HEK293 (cell line): ENCODE results near the gene ING5.

Experiments used
- CTCF ChIA-PET: fragments of 350-600 bp; formaldehyde crosslinking; extraction: SDS; loops from one replicate; lab custom pipeline; 2021; ENCODE audit warnings: antibody characterized with exemption; lab: Yijun Ruan, JAX
- POLR2A ChIA-PET: fragments of 300-600 bp; formaldehyde crosslinking; extraction: SDS; loops from one replicate; lab custom pipeline; 2020; ENCODE audit warnings: antibody characterized with exemption, inconsistent platforms; lab: Yijun Ruan, JAX
- H3K27ac ChIP-seq: fragments of 200-500 bp; sonication (Bioruptor generic); 2 replicates; pipeline ENCODE4 v1.5.1; 2014; ENCODE audit warnings: low read depth, low read length, control low read depth, inconsistent platforms; ENCODE audit errors: extremely low read depth
- H3K36me3 ChIP-seq, 2 experiments: fragments of 200-500 bp in 1 of 2; sonication (Bioruptor generic) in 1 of 2; 1 replicate in 1 of 2; 2 replicates in 1 of 2; pipeline ENCODE4 v1.5.1; 2014 to 2017; ENCODE audit warnings: inconsistent platforms in 2 of 2, low read length in 2 of 2; ENCODE audit not compliant: control insufficient read depth in 2 of 2, insufficient read depth in 1 of 2
- H3K4me1 ChIP-seq: fragments of 200-500 bp; sonication (Bioruptor generic); 2 replicates; pipeline ENCODE4 v1.5.1; 2014; ENCODE audit warnings: mild to moderate bottlenecking, low read length, inconsistent platforms; ENCODE audit not compliant: control insufficient read depth, insufficient read depth
- H3K4me3 ChIP-seq: 2 replicates; pipeline ENCODE4 v1.5.1; 2011; ENCODE audit warnings: low read depth, mild to moderate bottlenecking, control low read depth, low read length, moderate library complexity
- H3K9me3 ChIP-seq: fragments of 200-500 bp; sonication (Bioruptor generic); 2 replicates; pipeline ENCODE4 v1.5.1; 2014; ENCODE audit warnings: low read depth, low read length, inconsistent platforms; ENCODE audit not compliant: control insufficient read depth, insufficient read depth
- EGR2 ChIP-seq: fragments of 450-650 bp; formaldehyde crosslinking; IDR thresholded peaks from 2 replicates; pipeline ENCODE4 v1.5.1; 2016; ENCODE audit warnings: low read depth, missing biosample characterization, missing genetic modification characterization
- GLIS1 ChIP-seq: fragments of 450-650 bp; formaldehyde crosslinking; IDR thresholded peaks from 2 replicates; pipeline ENCODE4 v1.5.1; 2016; ENCODE audit warnings: missing biosample characterization, missing genetic modification characterization
- HOXD13 ChIP-seq: sonication (generic); formaldehyde crosslinking; IDR thresholded peaks from 2 replicates; pipeline ENCODE4 v1.8.0; 2022; ENCODE audit warnings: missing genetic modification reagents, borderline replicate concordance
- MEIS1 ChIP-seq: sonication (generic); formaldehyde crosslinking; IDR thresholded peaks from 2 replicates; pipeline ENCODE4 v1.8.1; 2022; ENCODE audit warnings: missing genetic modification reagents, mild to moderate bottlenecking, borderline replicate concordance
- SETDB1 ChIP-seq: IDR thresholded peaks from one replicate; pipeline ENCODE4 v1.6.1; 2017; ENCODE audit warnings: mild to moderate bottlenecking, low read length, moderate library complexity, mixed read lengths; ENCODE audit not compliant: insufficient read length
- ZIC2 ChIP-seq: fragments of 450-650 bp; formaldehyde crosslinking; IDR thresholded peaks from 2 replicates; pipeline ENCODE4 v1.5.1; 2016; ENCODE audit warnings: missing biosample characterization, missing genetic modification characterization
- ZNF112 ChIP-seq: fragments of 450-650 bp; formaldehyde crosslinking; IDR thresholded peaks from 2 replicates; pipeline ENCODE4 v1.5.0; 2017; ENCODE audit warnings: missing biosample characterization, missing genetic modification characterization
- ZNF423 ChIP-seq: fragments of 450-650 bp; formaldehyde crosslinking; IDR thresholded peaks from 2 replicates; pipeline ENCODE4 v1.5.1; 2016; ENCODE audit warnings: missing biosample characterization, missing genetic modification characterization
- ZNF473 ChIP-seq: fragments of 450-650 bp; formaldehyde crosslinking; IDR thresholded peaks from 2 replicates; pipeline ENCODE4 v1.5.1; 2017; ENCODE audit warnings: missing biosample characterization, missing genetic modification characterization
- ZNF521 ChIP-seq: fragments of 450-650 bp; formaldehyde crosslinking; IDR thresholded peaks from 2 replicates; pipeline ENCODE4 v1.5.1; 2017; ENCODE audit warnings: missing biosample characterization, mild to moderate bottlenecking, missing genetic modification characterization
- ZNF544 ChIP-seq: fragments of 450-650 bp; formaldehyde crosslinking; IDR thresholded peaks from 2 replicates; pipeline ENCODE4 v1.5.0; 2017; ENCODE audit warnings: missing biosample characterization, missing genetic modification characterization
- ZNF707 ChIP-seq: fragments of 450-650 bp; formaldehyde crosslinking; IDR thresholded peaks from 2 replicates; pipeline ENCODE4 v1.5.1; 2016; ENCODE audit warnings: missing biosample characterization, missing genetic modification characterization
- ZNF843 ChIP-seq: fragments of 450-650 bp; formaldehyde crosslinking; IDR thresholded peaks from 2 replicates; pipeline ENCODE4 v1.5.1; 2016; ENCODE audit warnings: missing biosample characterization, missing genetic modification characterization
- ZSCAN16 ChIP-seq: fragments of 450-650 bp; formaldehyde crosslinking; IDR thresholded peaks from 2 replicates; pipeline ENCODE4 v1.5.1; 2016; ENCODE audit warnings: missing biosample characterization, missing genetic modification characterization
- ZSCAN30 ChIP-seq: fragments of 450-650 bp; IDR thresholded peaks from 2 replicates; pipeline ENCODE4 v1.5.1; 2018; ENCODE audit warnings: missing biosample characterization, mild to moderate bottlenecking, missing genetic modification characterization, moderate library complexity
- TF ChIP-seq, protein P1 (sequence below): fragments of 450-650 bp; IDR thresholded peaks from 2 replicates; pipeline ENCODE4 v1.5.1; 2018; ENCODE audit warnings: missing biosample characterization, mild to moderate bottlenecking, missing genetic modification characterization
- TF ChIP-seq, protein P2 (sequence below): IDR thresholded peaks from 2 replicates; pipeline ENCODE4 v1.6.1; 2011; ENCODE audit warnings: mild to moderate bottlenecking, low read depth, low read length, borderline replicate concordance
- TF ChIP-seq, protein P3 (sequence below): sonication (generic); formaldehyde crosslinking; IDR thresholded peaks from 2 replicates; pipeline ENCODE4 v1.8.1; 2022; ENCODE audit warnings: mild to moderate bottlenecking, moderate library complexity, missing genetic modification reagents
- TF ChIP-seq, protein P4 (sequence below): fragments of 450-650 bp; formaldehyde crosslinking; IDR thresholded peaks from 2 replicates; pipeline ENCODE4 v1.5.1; 2016; ENCODE audit warnings: missing biosample characterization, missing genetic modification characterization

The ING5 gene

DNA sequence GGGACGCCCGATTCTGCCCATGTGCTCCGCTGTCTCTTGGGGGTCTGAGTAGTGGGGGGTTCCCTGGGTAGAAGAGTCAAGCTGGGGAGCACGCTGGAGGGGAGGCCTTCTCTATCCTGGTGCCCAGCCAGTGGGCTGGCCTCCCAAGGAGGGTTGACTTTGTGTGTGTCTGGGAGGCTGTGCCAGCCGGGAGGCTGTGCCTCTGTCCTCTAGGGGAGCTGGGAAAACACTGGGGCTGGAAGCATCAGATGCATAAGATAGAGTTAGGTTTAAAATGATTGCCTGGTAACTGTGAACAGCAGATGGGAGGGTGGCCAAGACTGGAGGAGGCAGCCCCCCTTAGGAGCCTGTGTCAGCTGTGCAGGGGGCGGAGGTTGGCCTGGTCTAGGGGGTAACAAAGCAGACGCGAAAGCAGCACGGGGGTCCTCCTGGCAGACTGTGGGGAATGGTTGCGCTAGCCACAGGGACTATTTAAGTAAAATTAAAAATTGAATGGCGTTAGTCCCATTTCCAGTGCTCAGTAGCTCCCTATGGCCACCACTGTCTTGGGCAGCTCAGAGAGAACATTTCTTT lies 1.3 kb downstream of the ING5 start:
- Histone ChIP-seq H3K9me3 (no peaks in the 10 kb centered on the region), H3K4me1 (peaks cover 6% of the 10 kb centered on the region), H3K4me3 (peak overlapping the region; percentile 70), H3K27ac (peak overlapping the region; percentile 58; the same call in 1 of the 2 replicates), H3K36me3 (peaks cover 13 to 41% of the 10 kb centered on the region in 2 experiments; a peak in 2 of 3 replicates)
- ChIA-PET POLR2A (interaction anchor here (1.2 to 6.3 kb wide), 5 partner anchors 15 to 169 kb away, joined by 3 to 58 read pairs (median 6); partner anchors contain the start of genes D2HGDH and DTYMK), CTCF (interaction anchor here (0.5 to 1.7 kb wide), 8 partner anchors 9 to 175 kb away, joined by 3 to 9 read pairs (median 4); partner anchors contain the start of gene DTYMK)
- TF ChIP-seq EGR2 (tag by site-specific recombination) (no peak), ZNF423 (tag by site-specific recombination) (no peak), GLIS1 (tag by site-specific recombination) (peak; percentile 96), HOXD13 (CRISPR knock-in tag) (no peak), ZIC2 (tag by site-specific recombination) (peak; percentile 79)

DNA sequence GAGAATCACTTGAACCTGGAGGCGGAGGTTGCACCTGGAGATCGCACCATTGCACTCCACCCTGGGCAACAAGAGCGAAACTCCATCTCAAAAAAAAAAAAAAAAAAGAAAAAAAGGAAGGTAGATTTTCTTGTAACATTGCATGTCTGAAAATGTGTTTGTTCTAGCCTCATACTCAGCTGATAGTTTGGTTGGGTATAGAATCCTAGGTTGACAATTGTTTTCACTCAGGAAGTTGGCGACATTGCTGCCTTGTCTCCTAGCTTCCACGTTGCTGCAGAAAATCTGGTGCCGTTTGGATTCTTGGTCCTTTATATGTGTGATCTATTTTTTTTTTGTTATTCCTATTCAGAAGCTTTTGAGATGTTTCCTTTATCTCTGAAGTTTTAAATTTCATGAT lies 4.7 kb downstream of the ING5 start:
- ChIA-PET POLR2A (interaction anchor here (0.6 kb wide), 2 partner anchors 9 to 30 kb away, joined by 3 to 4 read pairs; no protein-coding TSS in a partner anchor), CTCF (interaction anchor here (0.6 kb wide), 1 partner anchor 169 kb away, joined by 4 read pairs; no protein-coding TSS in a partner anchor)
- H3K9me3 ChIP-seq, result no peaks in the 10 kb centered on the region
- H3K36me3 ChIP-seq, result peaks cover 29 to 70% of the 10 kb centered on the region in 2 experiments
- H3K4me1 ChIP-seq, result peaks cover 6% of the 10 kb centered on the region
- H3K27ac ChIP-seq, result no peak overlapping the region
- peak; percentile 30 for TF ChIP-seq SETDB1
- TF ChIP-seq, protein P1, sequence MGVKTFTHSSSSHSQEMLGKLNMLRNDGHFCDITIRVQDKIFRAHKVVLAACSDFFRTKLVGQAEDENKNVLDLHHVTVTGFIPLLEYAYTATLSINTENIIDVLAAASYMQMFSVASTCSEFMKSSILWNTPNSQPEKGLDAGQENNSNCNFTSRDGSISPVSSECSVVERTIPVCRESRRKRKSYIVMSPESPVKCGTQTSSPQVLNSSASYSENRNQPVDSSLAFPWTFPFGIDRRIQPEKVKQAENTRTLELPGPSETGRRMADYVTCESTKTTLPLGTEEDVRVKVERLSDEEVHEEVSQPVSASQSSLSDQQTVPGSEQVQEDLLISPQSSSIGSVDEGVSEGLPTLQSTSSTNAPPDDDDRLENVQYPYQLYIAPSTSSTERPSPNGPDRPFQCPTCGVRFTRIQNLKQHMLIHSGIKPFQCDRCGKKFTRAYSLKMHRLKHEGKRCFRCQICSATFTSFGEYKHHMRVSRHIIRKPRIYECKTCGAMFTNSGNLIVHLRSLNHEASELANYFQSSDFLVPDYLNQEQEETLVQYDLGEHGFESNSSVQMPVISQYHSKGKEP, result no peak
- H3K4me3 ChIP-seq, result no peak overlapping the region

DNA sequence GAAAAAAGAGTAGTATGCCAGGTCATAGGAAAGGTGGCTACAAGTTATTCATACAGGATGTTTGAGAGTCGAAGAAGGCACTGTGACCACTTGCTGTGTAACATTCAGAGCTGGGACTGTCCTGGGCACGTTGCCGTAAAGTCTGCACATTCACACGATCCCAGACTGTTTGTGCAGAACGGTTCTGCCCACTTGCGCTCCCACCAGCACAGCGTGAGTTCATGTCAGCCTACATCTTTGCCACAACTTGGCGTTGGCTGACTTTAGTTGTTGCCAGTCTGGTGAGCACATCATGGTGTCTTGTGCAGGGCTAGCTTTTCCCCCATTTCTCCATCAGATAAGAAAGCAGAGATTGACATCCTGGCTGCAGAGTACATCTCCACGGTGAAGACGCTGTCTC lies 7.0 kb downstream of the ING5 start:
- CTCF ChIA-PET, result no interaction called here
- no peaks in the 10 kb centered on the region for H3K9me3 ChIP-seq
- H3K4me1 ChIP-seq, result no peaks in the 10 kb centered on the region
- POLR2A ChIA-PET, result no interaction called here
- no peak overlapping the region for H3K27ac ChIP-seq
- TF ChIP-seq ZSCAN30 (tag by site-specific recombination) (no peak), MEIS1 (CRISPR knock-in tag) (no peak), ZNF473 (no peak), ZNF843 (tag by site-specific recombination) (no peak), ZIC2 (tag by site-specific recombination) (no peak)
- TF ChIP-seq, protein P2, sequence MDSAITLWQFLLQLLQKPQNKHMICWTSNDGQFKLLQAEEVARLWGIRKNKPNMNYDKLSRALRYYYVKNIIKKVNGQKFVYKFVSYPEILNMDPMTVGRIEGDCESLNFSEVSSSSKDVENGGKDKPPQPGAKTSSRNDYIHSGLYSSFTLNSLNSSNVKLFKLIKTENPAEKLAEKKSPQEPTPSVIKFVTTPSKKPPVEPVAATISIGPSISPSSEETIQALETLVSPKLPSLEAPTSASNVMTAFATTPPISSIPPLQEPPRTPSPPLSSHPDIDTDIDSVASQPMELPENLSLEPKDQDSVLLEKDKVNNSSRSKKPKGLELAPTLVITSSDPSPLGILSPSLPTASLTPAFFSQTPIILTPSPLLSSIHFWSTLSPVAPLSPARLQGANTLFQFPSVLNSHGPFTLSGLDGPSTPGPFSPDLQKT, result no peak
- TF ChIP-seq, protein P3, sequence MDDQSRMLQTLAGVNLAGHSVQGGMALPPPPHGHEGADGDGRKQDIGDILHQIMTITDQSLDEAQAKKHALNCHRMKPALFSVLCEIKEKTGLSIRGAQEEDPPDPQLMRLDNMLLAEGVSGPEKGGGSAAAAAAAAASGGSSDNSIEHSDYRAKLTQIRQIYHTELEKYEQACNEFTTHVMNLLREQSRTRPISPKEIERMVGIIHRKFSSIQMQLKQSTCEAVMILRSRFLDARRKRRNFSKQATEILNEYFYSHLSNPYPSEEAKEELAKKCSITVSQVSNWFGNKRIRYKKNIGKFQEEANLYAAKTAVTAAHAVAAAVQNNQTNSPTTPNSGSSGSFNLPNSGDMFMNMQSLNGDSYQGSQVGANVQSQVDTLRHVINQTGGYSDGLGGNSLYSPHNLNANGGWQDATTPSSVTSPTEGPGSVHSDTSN (CRISPR knock-in tag), result no peak
- peaks cover 46 to 87% of the 10 kb centered on the region in 2 experiments for H3K36me3 ChIP-seq
- H3K4me3 ChIP-seq, result no peak overlapping the region

DNA sequence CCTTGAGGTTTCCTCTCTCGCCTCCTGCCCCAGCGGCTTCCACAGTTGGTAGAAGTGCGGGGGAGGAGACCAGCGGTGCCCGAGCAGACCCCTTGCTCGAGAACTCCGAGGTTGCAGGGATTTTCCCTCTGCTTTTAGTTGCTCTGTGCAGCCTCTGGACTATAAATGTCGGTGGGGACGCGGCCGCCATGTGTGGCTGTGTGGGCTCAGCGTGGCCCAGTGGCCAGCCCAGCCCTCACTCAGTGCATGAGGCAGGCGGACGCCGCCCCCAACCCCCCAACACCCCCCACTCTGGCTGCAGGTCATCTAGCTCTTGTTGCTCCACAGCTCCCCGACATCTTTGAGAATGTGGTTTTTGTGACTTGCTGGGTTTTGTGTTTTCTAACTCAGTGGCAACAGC lies 17.3 kb downstream of the ING5 start:
- ChIA-PET CTCF (interaction anchor here (0.6 to 1.2 kb wide), 2 partner anchors 159 to 242 kb away, joined by 3 to 5 read pairs; no protein-coding TSS in a partner anchor), POLR2A (no interaction called here)
- no peak overlapping the region for H3K4me3 ChIP-seq
- peaks cover 29 to 68% of the 10 kb centered on the region in 2 experiments; a peak in 2 of 3 replicates for H3K36me3 ChIP-seq
- no peaks in the 10 kb centered on the region for H3K4me1 ChIP-seq
- H3K27ac ChIP-seq, result no peak overlapping the region
- TF ChIP-seq ZNF112 (tag by site-specific recombination), result no peak
- TF ChIP-seq ZNF707 (tag by site-specific recombination), result no peak
- TF ChIP-seq ZNF544 (tag by site-specific recombination), result no peak
- no peak for TF ChIP-seq ZNF521 (tag by site-specific recombination)
- no peak for TF ChIP-seq ZSCAN16 (tag by site-specific recombination)
- TF ChIP-seq, protein P4, sequence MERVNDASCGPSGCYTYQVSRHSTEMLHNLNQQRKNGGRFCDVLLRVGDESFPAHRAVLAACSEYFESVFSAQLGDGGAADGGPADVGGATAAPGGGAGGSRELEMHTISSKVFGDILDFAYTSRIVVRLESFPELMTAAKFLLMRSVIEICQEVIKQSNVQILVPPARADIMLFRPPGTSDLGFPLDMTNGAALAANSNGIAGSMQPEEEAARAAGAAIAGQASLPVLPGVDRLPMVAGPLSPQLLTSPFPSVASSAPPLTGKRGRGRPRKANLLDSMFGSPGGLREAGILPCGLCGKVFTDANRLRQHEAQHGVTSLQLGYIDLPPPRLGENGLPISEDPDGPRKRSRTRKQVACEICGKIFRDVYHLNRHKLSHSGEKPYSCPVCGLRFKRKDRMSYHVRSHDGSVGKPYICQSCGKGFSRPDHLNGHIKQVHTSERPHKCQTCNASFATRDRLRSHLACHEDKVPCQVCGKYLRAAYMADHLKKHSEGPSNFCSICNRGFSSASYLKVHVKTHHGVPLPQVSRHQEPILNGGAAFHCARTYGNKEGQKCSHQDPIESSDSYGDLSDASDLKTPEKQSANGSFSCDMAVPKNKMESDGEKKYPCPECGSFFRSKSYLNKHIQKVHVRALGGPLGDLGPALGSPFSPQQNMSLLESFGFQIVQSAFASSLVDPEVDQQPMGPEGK (tag by site-specific recombination), result no peak
- H3K9me3 ChIP-seq, result no peaks in the 10 kb centered on the region
